Endothelial cell of umbilical vein (primary cell): ENCODE data around the gene PACS1. TPM values are rescaled to one million over a fixed set of nuclear protein-coding genes. Genes with fewer than 3 reads are reported as not detected.

Experiments
- BruUV-seq: library from RNA; stranded (reverse); fragments of 400-500 nt; replicated peaks from 2 replicates; lab custom pipeline; 2021; lab: Mats Ljungman, UMichigan
- CTCF ChIA-PET: fragments of 300-600, 350-600 bp; sonication (Branson Sonifier 250); formaldehyde crosslinking; loops from one replicate; lab custom pipeline; 2021; ENCODE audit warnings: antibody characterized with exemption, inconsistent platforms; lab: Charles Lee
- POLR2A ChIA-PET: fragments of 300-600, 350-600 bp; sonication (Branson Sonifier 250); formaldehyde crosslinking; loops from one replicate; lab custom pipeline; 2021; ENCODE audit warnings: antibody characterized with exemption, inconsistent platforms; lab: Charles Lee
- DNase-seq: peaks from one replicate; pipeline ENCODE4 v3.0.0-alpha.2; 2011; ENCODE audit warnings: low read depth, low spot score
- FAIRE-seq: peaks from 2 replicates; lab custom pipeline; 2011; peaks lifted over from hg19 to GRCh38; lab: Jason Lieb, UNC
- H2AFZ ChIP-seq: 2 replicates; pipeline ENCODE4 v1.6.0; 2012; ENCODE audit warnings: low read depth, low read length, control low read depth, inconsistent platforms
- H3K27ac ChIP-seq: 2 replicates; pipeline ENCODE4 v1.5.1; 2011; ENCODE audit warnings: low read depth, mild to moderate bottlenecking, control low read depth, low read length, moderate library complexity; ENCODE audit not compliant: insufficient read depth
- H3K27me3 ChIP-seq, 2 experiments: 2 replicates each; pipeline versions ENCODE4 v1.6.0 to v1.6.1; 2011; ENCODE audit warnings: low read length in 2 of 2, mixed read lengths in 1 of 2; ENCODE audit not compliant: control insufficient read depth in 2 of 2, insufficient read depth in 2 of 2
- H3K36me3 ChIP-seq, 2 experiments: 2 replicates in 1 of 2; 3 replicates in 1 of 2; pipeline ENCODE4 v1.5.1; 2011; ENCODE audit warnings: low read length in 2 of 2, mild to moderate bottlenecking in 1 of 2, moderate library complexity in 1 of 2; ENCODE audit not compliant: control insufficient read depth in 2 of 2, insufficient read depth in 2 of 2; ENCODE audit errors: extremely low read depth in 1 of 2
- H3K4me1 ChIP-seq: 3 replicates; pipeline ENCODE4 v1.5.1; 2011; ENCODE audit warnings: mild to moderate bottlenecking, low read length; ENCODE audit not compliant: control insufficient read depth, insufficient read depth; ENCODE audit errors: extremely low read depth
- H3K4me2 ChIP-seq: 2 replicates; pipeline ENCODE4 v1.6.1; 2011; ENCODE audit warnings: low read length, control low read depth, mixed read lengths; ENCODE audit not compliant: insufficient read depth
- H3K4me3 ChIP-seq, 3 experiments: fragments of 200-600 bp in 1 of 3; sonication (generic), shearing (Covaris generic) in 1 of 3; replicated peaks in 1 of 3; 2 replicates each; pipeline ENCODE4 v1.5.1; 2011 to 2016; ENCODE audit warnings: control low read depth in 3 of 3, low read length in 3 of 3, mild to moderate bottlenecking in 2 of 3, inconsistent platforms in 1 of 3, low read depth in 1 of 3, moderate library complexity in 1 of 3; ENCODE audit not compliant: insufficient read depth in 1 of 3
- H3K79me2 ChIP-seq: 2 replicates; pipeline ENCODE4 v1.6.0; 2012; ENCODE audit warnings: low read length, inconsistent platforms; ENCODE audit not compliant: control insufficient read depth, insufficient read depth
- H3K9ac ChIP-seq: replicated peaks from 2 replicates; pipeline ENCODE3; 2011; ENCODE audit warnings: low read length, control low read depth; ENCODE audit not compliant: insufficient read depth; ENCODE audit errors: extremely low read depth
- H3K9me1 ChIP-seq: replicated peaks from 3 replicates; pipeline ENCODE4 v1.6.0; 2011; ENCODE audit warnings: mild to moderate bottlenecking, low read length; ENCODE audit not compliant: control insufficient read depth, insufficient read depth; ENCODE audit errors: extremely low read depth
- H3K9me3 ChIP-seq: replicated peaks from 2 replicates; pipeline ENCODE4 v1.5.1; 2012; ENCODE audit warnings: low read length, inconsistent platforms; ENCODE audit not compliant: control insufficient read depth, insufficient read depth
- H4K20me1 ChIP-seq: replicated peaks from 2 replicates; pipeline ENCODE3; 2011; ENCODE audit warnings: mild to moderate bottlenecking, low read length; ENCODE audit not compliant: control insufficient read depth, insufficient read depth; ENCODE audit errors: extremely low read depth
- CTCF ChIP-seq, 2 donors: IDR thresholded peaks; 1 replicate in 1 of 2; 2 replicates in 1 of 2; pipeline ENCODE4 v1.5.1; 2011; ENCODE audit warnings: low read length in 2 of 2, mild to moderate bottlenecking in 2 of 2, moderate library complexity in 2 of 2, control low read depth in 1 of 2, inconsistent platforms in 1 of 2, low read depth in 1 of 2; ENCODE audit not compliant: insufficient read depth in 1 of 2; ENCODE audit errors: extremely low read depth in 1 of 2
- EZH2 ChIP-seq: IDR thresholded peaks from 2 replicates; pipeline ENCODE4 v1.6.1; 2012; ENCODE audit warnings: borderline replicate concordance, low read depth, mild to moderate bottlenecking, moderate library complexity, low read length, inconsistent platforms; ENCODE audit not compliant: severe bottlenecking
- FOS ChIP-seq: IDR thresholded peaks from 2 replicates; pipeline ENCODE4 v1.6.1; 2011; ENCODE audit warnings: mild to moderate bottlenecking, low read length, moderate library complexity, borderline replicate concordance; ENCODE audit not compliant: insufficient read depth
- GATA2 ChIP-seq: IDR thresholded peaks from 2 replicates; pipeline ENCODE4 v1.7.0; 2011; ENCODE audit warnings: low read depth, mild to moderate bottlenecking, moderate library complexity, mixed read lengths, low read length; ENCODE audit not compliant: insufficient read length, insufficient read depth
- JUN ChIP-seq: IDR thresholded peaks from 2 replicates; pipeline ENCODE4 v1.6.1; 2011; ENCODE audit warnings: borderline replicate concordance, low read depth; ENCODE audit not compliant: insufficient read length, insufficient read depth
- MAX ChIP-seq: IDR thresholded peaks from 2 replicates; pipeline ENCODE4 v1.6.1; 2011; ENCODE audit not compliant: insufficient read depth, insufficient read length
- MYC ChIP-seq: IDR thresholded peaks from one replicate; pipeline ENCODE4 v1.6.1; 2011; ENCODE audit warnings: mild to moderate bottlenecking, low read depth, low read length
- POLR2A ChIP-seq: IDR thresholded peaks from 2 replicates; pipeline ENCODE4 v1.6.1; 2012; ENCODE audit warnings: low read depth, mild to moderate bottlenecking, control low read depth, low read length
- POLR2AphosphoS5 ChIP-seq: IDR thresholded peaks from 2 replicates; pipeline ENCODE4 v1.6.1; 2012; ENCODE audit warnings: low read depth, mild to moderate bottlenecking, control low read depth, low read length, moderate library complexity; ENCODE audit not compliant: insufficient read depth
- dilution Hi-C: fragments of 300-500 bp; cut with MboI; formaldehyde crosslinking; loops from one replicate; pipeline ENCODE4 v1.15.0; 2019; ENCODE audit warnings: low sequenced_read_pairs; ENCODE audit not compliant: extremely low pct_ligation_motif_present
- intact Hi-C: fragments of 100-400 bp; cut with micrococcal nuclease; formaldehyde crosslinking; loops from one replicate; pipeline ENCODE4 v1.10.0; 2022
- polyA plus RNA-seq, 4 experiments: library from polyadenylated mRNA; depleted of rRNA in 3 of 4; stranded (reverse) in 3 of 4; unstranded in 1 of 4; fragments of >200 nt; gene quantifications; 2 replicates each; pipeline versions ENCODE4 v1.2.1 to v1.2.3, GENCODE V29; 2011 to 2012; ENCODE audit warnings: missing spikeins in 1 of 4
- total RNA-seq: library from RNA; stranded (reverse); gene quantifications from 2 replicates; pipeline ENCODE4 v1.2.3, GENCODE V29; 2021

Gene PACS1
- total and polyA plus RNA-seq, 2 donors (not counting 3 experiments of a cell fraction or from before 2014, with no cell fraction given): 26.4 to 64.4 TPM

GRCh38 chr11:66262191-66262590 is 192.1 kb downstream of the PACS1 start:
- Histone ChIP-seq H3K27ac (no peak overlapping the region), H3K27me3 (no peaks in the 10 kb centered on the region), H3K9me3 (no peaks in the 10 kb centered on the region), H2AFZ (no peak overlapping the region), H3K4me1 (peaks cover 8% of the 10 kb centered on the region), H4K20me1 (no peaks in the 10 kb centered on the region), H3K79me2 (peaks cover 4% of the 10 kb centered on the region), H3K9ac (no peak overlapping the region), H3K36me3 (peaks cover 0 to 42% of the 10 kb centered on the region in 2 experiments), H3K4me3 (no peak overlapping the region), H3K9me1 (no peaks in the 10 kb centered on the region), H3K4me2 (no peak overlapping the region)
- POLR2A ChIA-PET: no interaction called here
- BruUV-seq: no TSS peak
- TF ChIP-seq GATA2 (no peak), CTCF (IDR thresholded peaks at IDR 0.05; ENCODE audit: extremely low read depth in 1 of 2, insufficient read depth in 1 of 2, low read depth in 1 of 2, low read length in 2 of 2) (no peak), EZH2 (no peak), MAX (no peak), MYC (no peak), POLR2A (no peak), FOS (no peak), POLR2AphosphoS5 (no peak), JUN (no peak)
- dilution Hi-C loops (no loop called here), intact Hi-C loops (no loop called here)
- CTCF ChIA-PET: interaction anchor here (2.3 kb wide), 1 partner anchor 20 kb away, joined by 7 read pairs; no protein-coding TSS in a partner anchor
- no peak for DNase-seq
- FAIRE-seq: no peak
